IMR-90 (cell line): ENCODE data around the gene CST7. TPM values are rescaled to one million over a fixed set of nuclear protein-coding genes. Genes with fewer than 3 reads are reported as not detected.

Experiments
- ATAC-seq: fragments of 200-7000 bp; cut with Tn5 transposase; 2 replicates; pipeline ENCODE4 v1.9.1; 2020; ENCODE audit warnings: low read depth, mild to moderate bottlenecking, moderate library complexity
- BruUV-seq: library from RNA; stranded (reverse); fragments of 400-500 nt; replicated peaks from 2 replicates; lab custom pipeline; 2021; lab: Mats Ljungman, UMichigan
- CTCF ChIA-PET: fragments of 300-600 bp; formaldehyde crosslinking; extraction: SDS; loops from one replicate; lab custom pipeline; 2021; ENCODE audit warnings: antibody characterized with exemption; lab: Yijun Ruan, JAX
- POLR2A ChIA-PET: fragments of 300-600 bp; sonication (Branson Sonifier 250); formaldehyde crosslinking; loops from one replicate; lab custom pipeline; 2022; ENCODE audit warnings: antibody characterized with exemption; ENCODE audit not compliant: unreplicated experiment; lab: Charles Lee
- DNase-seq: peaks from one replicate; pipeline ENCODE4 v3.0.0; 2013
- H2AFZ ChIP-seq: replicated peaks from 2 replicates; pipeline ENCODE3; 2013; ENCODE audit warnings: low read length, mild to moderate bottlenecking; ENCODE audit not compliant: poor library complexity
- H2AK5ac ChIP-seq: 2 replicates; pipeline ENCODE4 v1.6.1; 2013; ENCODE audit warnings: low read depth, low read length, inconsistent platforms
- H2AK9ac ChIP-seq: replicated peaks from 2 replicates; pipeline ENCODE3; 2013; ENCODE audit warnings: mild to moderate bottlenecking, low read depth, low read length, moderate library complexity; ENCODE audit not compliant: poor library complexity
- H2BK120ac ChIP-seq: 2 replicates; pipeline ENCODE4 v1.6.1; 2013; ENCODE audit warnings: low read depth, low read length, inconsistent platforms
- H2BK15ac ChIP-seq: 3 replicates; pipeline ENCODE4 v1.6.1; 2013; ENCODE audit warnings: low read depth, low read length, inconsistent platforms
- H2BK20ac ChIP-seq: 2 replicates; pipeline ENCODE4 v1.6.1; 2013; ENCODE audit warnings: low read depth, mild to moderate bottlenecking, inconsistent platforms, low read length, moderate library complexity
- H2BK5ac ChIP-seq: 2 replicates; pipeline ENCODE4 v1.6.1; 2013; ENCODE audit warnings: mild to moderate bottlenecking, low read depth, low read length, inconsistent platforms; ENCODE audit not compliant: poor library complexity, severe bottlenecking
- H3K14ac ChIP-seq: replicated peaks from 2 replicates; pipeline ENCODE4 v1.6.1; 2013; ENCODE audit warnings: low read depth, low read length, inconsistent platforms
- H3K18ac ChIP-seq: 2 replicates; pipeline ENCODE4 v1.6.1; 2013; ENCODE audit warnings: low read depth, low read length, control low read depth
- H3K23ac ChIP-seq: 2 replicates; pipeline ENCODE4 v1.6.1; 2013; ENCODE audit warnings: low read depth, low read length, inconsistent platforms
- H3K27ac ChIP-seq: 2 replicates; pipeline ENCODE4 v1.5.1; 2013; ENCODE audit warnings: mild to moderate bottlenecking, control low read depth, low read length; ENCODE audit not compliant: insufficient read depth
- H3K27me3 ChIP-seq: 2 replicates; pipeline ENCODE4 v1.6.1; 2013; ENCODE audit warnings: low read length; ENCODE audit not compliant: control insufficient read depth, insufficient read depth
- H3K36me3 ChIP-seq: 2 replicates; pipeline ENCODE4 v1.6.1; 2013; ENCODE audit warnings: low read length, mixed read lengths; ENCODE audit not compliant: control insufficient read depth, insufficient read depth
- H3K4ac ChIP-seq: 2 replicates; pipeline ENCODE4 v1.6.1; 2013; ENCODE audit warnings: low read depth, low read length, inconsistent platforms
- H3K4me1 ChIP-seq: 2 replicates; pipeline ENCODE4 v1.6.1; 2013; ENCODE audit warnings: low read length, mixed read lengths; ENCODE audit not compliant: control insufficient read depth, insufficient read depth
- H3K4me2 ChIP-seq: 2 replicates; pipeline ENCODE4 v1.6.1; 2013; ENCODE audit warnings: low read depth, mild to moderate bottlenecking, control low read depth, low read length, moderate library complexity
- H3K4me3 ChIP-seq: 2 replicates; pipeline ENCODE4 v1.5.1; 2013; ENCODE audit warnings: low read depth, mild to moderate bottlenecking, control low read depth, low read length, moderate library complexity; ENCODE audit not compliant: insufficient read depth
- H3K56ac ChIP-seq: 2 replicates; pipeline ENCODE4 v1.6.1; 2013; ENCODE audit warnings: low read length, inconsistent platforms; ENCODE audit not compliant: insufficient read depth; ENCODE audit errors: extremely low read depth
- H3K79me1 ChIP-seq, 2 experiments: 2 replicates each; pipeline ENCODE4 v1.6.1; 2013; ENCODE audit warnings: low read length in 2 of 2, inconsistent platforms in 1 of 2, low read depth in 1 of 2
- H3K9ac ChIP-seq: 2 replicates; pipeline ENCODE4 v1.6.1; 2013; ENCODE audit warnings: low read depth, low read length, control low read depth
- H3K9me1 ChIP-seq: 2 replicates; pipeline ENCODE4 v1.6.1; 2013; ENCODE audit warnings: low read length, inconsistent platforms; ENCODE audit not compliant: insufficient read depth
- H3K9me3 ChIP-seq: 2 replicates; pipeline ENCODE4 v1.6.1; 2013; ENCODE audit warnings: low read length; ENCODE audit not compliant: control insufficient read depth, insufficient read depth
- H4K20me1 ChIP-seq: 2 replicates; pipeline ENCODE4 v1.6.1; 2013; ENCODE audit warnings: low read length, inconsistent platforms; ENCODE audit not compliant: insufficient read depth
- H4K5ac ChIP-seq: 2 replicates; pipeline ENCODE4 v1.6.1; 2013; ENCODE audit warnings: mild to moderate bottlenecking, low read depth, low read length, control low read depth
- H4K8ac ChIP-seq, 2 experiments: 2 replicates each; pipeline ENCODE4 v1.6.1; 2013; ENCODE audit warnings: low read depth in 2 of 2, low read length in 2 of 2, control low read depth in 1 of 2, inconsistent platforms in 1 of 2
- H4K91ac ChIP-seq: 2 replicates; pipeline ENCODE4 v1.6.1; 2013; ENCODE audit warnings: low read depth, low read length, inconsistent platforms; ENCODE audit not compliant: insufficient read depth
- BHLHE40 ChIP-seq: fragments of 150-350 bp; IDR thresholded peaks from 2 replicates; pipeline ENCODE4 v1.6.1; 2016; ENCODE audit warnings: mild to moderate bottlenecking, low read depth, low read length
- CHD1 ChIP-seq: IDR thresholded peaks from 2 replicates; pipeline ENCODE4 v1.6.1; 2012; ENCODE audit warnings: low read depth, low read length, improper control_type of control experiment
- MAZ ChIP-seq: IDR thresholded peaks from 2 replicates; pipeline ENCODE4 v1.6.1; 2012; ENCODE audit warnings: low read depth, mild to moderate bottlenecking, low read length, improper control_type of control experiment, moderate library complexity, borderline replicate concordance
- MXI1 ChIP-seq: IDR thresholded peaks from 2 replicates; pipeline ENCODE4 v1.6.1; 2012; ENCODE audit warnings: low read depth, mild to moderate bottlenecking, low read length, moderate library complexity, borderline replicate concordance
- POLR2A ChIP-seq: IDR thresholded peaks from 2 replicates; pipeline ENCODE4 v1.6.1; 2012; ENCODE audit warnings: mild to moderate bottlenecking, low read depth, low read length
- RCOR1 ChIP-seq: IDR thresholded peaks from 2 replicates; pipeline ENCODE4 v1.6.1; 2012; ENCODE audit warnings: mild to moderate bottlenecking, low read length, improper control_type of control experiment; ENCODE audit not compliant: insufficient replicate concordance
- WGBS, 2 experiments: methylation state at CpG; one replicate each; pipeline versions ENCODE4 v1.1.5 to v1.1.7; 2013; ENCODE audit warnings: missing lambda C conversion rate in 2 of 2; ENCODE audit not compliant: insufficient read length in 1 of 2; ENCODE audit errors: extremely low coverage in 2 of 2; 5-methylcytosine and 5-hydroxymethylcytosine counted together
- dilution Hi-C: fragments of 300-500 bp; cut with HindIII; formaldehyde crosslinking; loops from one replicate; pipeline ENCODE4 v1.14.3; 2018; ENCODE audit warnings: low sequenced_read_pairs; ENCODE audit not compliant: unreplicated experiment
- in situ Hi-C: fragments of 300-500 bp; cut with MboI; formaldehyde crosslinking; loops from 3 replicates; pipeline ENCODE4 v1.14.3; 2019; ENCODE audit warnings: low sequenced_read_pairs, inconsistent platforms, mixed read lengths
- intact Hi-C: fragments of 100-400 bp; cut with micrococcal nuclease; formaldehyde crosslinking; loops from 2 replicates; pipeline ENCODE4 v1.10.0; 2022
- polyA plus RNA-seq, 3 experiments: library from polyadenylated mRNA; depleted of rRNA; stranded (reverse); fragments of >200 nt; gene quantifications; 2 replicates each; pipeline ENCODE4 v1.2.3, GENCODE V29; 2012; ENCODE audit warnings: low replicate concordance in 1 of 3
- total RNA-seq: library from RNA; depleted of rRNA; stranded (reverse); fragments of >200 nt; gene quantifications from 2 replicates; pipeline ENCODE4 v1.2.3, GENCODE V29; 2012
- TF ChIP-seq, protein P1 (sequence below): fragments of 150-350 bp; IDR thresholded peaks from 2 replicates; pipeline ENCODE4 v1.6.1; 2016; ENCODE audit warnings: low read depth, mild to moderate bottlenecking, low read length, moderate library complexity, borderline replicate concordance
- TF ChIP-seq, protein P2 (sequence below): fragments of 150-350 bp; IDR thresholded peaks from 2 replicates; pipeline ENCODE4 v1.6.1; 2017; ENCODE audit warnings: mild to moderate bottlenecking, antibody characterized with exemption, low read length, low read depth

Gene CST7
- total and polyA plus RNA-seq, 2 of the 4 experiments (the other 2 are of a cell fraction): not detected

DNA sequence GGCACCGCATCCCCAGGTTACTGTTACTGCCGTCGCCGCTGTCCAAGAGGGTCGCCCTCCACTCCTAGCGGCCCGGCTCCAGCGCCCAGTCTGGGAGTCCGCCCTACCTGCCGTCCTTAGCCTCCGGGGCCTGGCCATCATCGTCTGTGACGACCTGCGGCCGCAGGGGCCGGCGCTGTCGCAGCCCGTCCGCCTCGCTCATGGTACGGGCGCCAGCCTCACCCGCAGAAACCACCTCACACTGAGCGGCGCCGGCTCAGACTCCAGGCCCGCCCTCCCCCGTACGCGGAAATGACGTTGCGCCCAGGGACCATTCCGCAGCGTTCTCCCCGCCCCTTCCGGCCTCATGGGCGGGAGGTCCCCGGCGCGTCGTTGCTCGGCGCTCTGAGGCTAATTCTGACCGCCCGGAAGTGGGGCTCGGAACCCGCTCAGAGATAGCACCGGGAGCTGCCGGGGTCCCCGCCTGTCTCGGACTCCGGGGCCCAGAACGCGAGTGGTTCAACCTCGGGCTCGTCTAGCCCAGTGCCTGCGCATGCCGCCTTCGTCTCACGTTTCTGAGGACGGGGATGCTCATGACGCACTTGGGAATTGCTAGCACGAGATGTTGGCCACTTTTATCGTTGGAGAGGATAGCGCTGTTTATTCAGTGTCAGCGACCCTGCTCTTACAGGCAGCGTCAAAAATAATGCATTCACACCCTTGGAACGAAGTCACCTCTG is 43.6 kb downstream of the CST7 start, which contains the start of gene APMAP:
Gene APMAP (minus strand): TSS at position 265 of the 719 bp plus-strand sequence. CDS start 63 bp downstream, at position 202.
- in situ Hi-C loops: loop anchor here (5.0 to 25.0 kb wide), 6 partner anchors 205 to 870 kb away; partner anchors contain the start of genes ENTPD6, NINL and ZNF337
- CTCF ChIA-PET: interaction anchor here (0.7 to 3.8 kb wide), 3 partner anchors 72 to 435 kb away, joined by 3 to 28 read pairs (median 3); no protein-coding TSS in a partner anchor
- 1% methylated on average over 34 of the region's 69 CpGs; no CpG with 5 or more reads in 1 of the 2 experiments for WGBS, 2 experiments

More for the DNA sequence above, 43.6 kb downstream of the CST7 start, which contains the start of gene APMAP:
- H3K4me2 ChIP-seq: peak within 1 kb of the TSS; percentile 96
- no TSS peak for BruUV-seq
- H3K27ac ChIP-seq: peak within 1 kb of the TSS; percentile 87
- H2BK20ac ChIP-seq: peak within 1 kb of the TSS; percentile 30; the same call in 1 of the 2 replicates
- H3K9me1 ChIP-seq: peaks cover 6% of the 10 kb centered on the region; the same call in 1 of the 2 replicates
- no peaks in the 10 kb centered on the region for H3K9me3 ChIP-seq
- H3K14ac ChIP-seq: peak within 1 kb of the TSS; percentile 99
- no peaks in the 10 kb centered on the region for H3K36me3 ChIP-seq
- H3K4ac ChIP-seq: peak within 1 kb of the TSS; percentile 98
- H3K79me1 ChIP-seq: peaks cover 23 to 35% of the 10 kb centered on the region in 2 experiments
- H3K18ac ChIP-seq: peak within 1 kb of the TSS; percentile 56
- POLR2A ChIA-PET: no interaction called here
- TF ChIP-seq, protein P1, sequence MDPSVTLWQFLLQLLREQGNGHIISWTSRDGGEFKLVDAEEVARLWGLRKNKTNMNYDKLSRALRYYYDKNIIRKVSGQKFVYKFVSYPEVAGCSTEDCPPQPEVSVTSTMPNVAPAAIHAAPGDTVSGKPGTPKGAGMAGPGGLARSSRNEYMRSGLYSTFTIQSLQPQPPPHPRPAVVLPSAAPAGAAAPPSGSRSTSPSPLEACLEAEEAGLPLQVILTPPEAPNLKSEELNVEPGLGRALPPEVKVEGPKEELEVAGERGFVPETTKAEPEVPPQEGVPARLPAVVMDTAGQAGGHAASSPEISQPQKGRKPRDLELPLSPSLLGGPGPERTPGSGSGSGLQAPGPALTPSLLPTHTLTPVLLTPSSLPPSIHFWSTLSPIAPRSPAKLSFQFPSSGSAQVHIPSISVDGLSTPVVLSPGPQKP: no peak
- TF ChIP-seq, protein P2, sequence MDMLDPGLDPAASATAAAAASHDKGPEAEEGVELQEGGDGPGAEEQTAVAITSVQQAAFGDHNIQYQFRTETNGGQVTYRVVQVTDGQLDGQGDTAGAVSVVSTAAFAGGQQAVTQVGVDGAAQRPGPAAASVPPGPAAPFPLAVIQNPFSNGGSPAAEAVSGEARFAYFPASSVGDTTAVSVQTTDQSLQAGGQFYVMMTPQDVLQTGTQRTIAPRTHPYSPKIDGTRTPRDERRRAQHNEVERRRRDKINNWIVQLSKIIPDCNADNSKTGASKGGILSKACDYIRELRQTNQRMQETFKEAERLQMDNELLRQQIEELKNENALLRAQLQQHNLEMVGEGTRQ: peak; percentile 51; the same call in 1 of the 2 replicates
- TF ChIP-seq CHD1: peak; percentile 80; the same call in 1 of the 2 replicates
- peak; percentile 95 for TF ChIP-seq BHLHE40
- TF ChIP-seq MXI1: peak; percentile 21; the same call in 1 of the 2 replicates
- peak; percentile 64; the same call in 1 of the 2 replicates for TF ChIP-seq MAZ
- no peak for TF ChIP-seq RCOR1
- peak; percentile 96 for TF ChIP-seq POLR2A
- no peaks in the 10 kb centered on the region for H3K4me1 ChIP-seq
- intact Hi-C loops: no loop called here
- no peaks in the 10 kb centered on the region for H4K20me1 ChIP-seq
- peaks cover 13% of the 10 kb centered on the region for H3K27me3 ChIP-seq
- H3K4me3 ChIP-seq: peak within 1 kb of the TSS; percentile 83
- peak within 1 kb of the TSS; percentile 99 for H2AFZ ChIP-seq
- peak within 1 kb of the TSS; percentile 99 for H3K23ac ChIP-seq
- ATAC-seq (peak; percentile 92), DNase-seq (peak; percentile 88)
- H3K9ac ChIP-seq: peak within 1 kb of the TSS; percentile 89
- peak within 1 kb of the TSS; percentile 16; the same call in 1 of the 3 replicates for H2BK15ac ChIP-seq
- H4K91ac ChIP-seq: peak within 1 kb of the TSS; percentile 97
- peak within 1 kb of the TSS; percentile 94 for H2AK9ac ChIP-seq
- peak within 1 kb of the TSS; percentile 87 to 100 for H4K8ac ChIP-seq
- peak within 1 kb of the TSS; percentile 37 for H2AK5ac ChIP-seq
- H2BK120ac ChIP-seq: peak within 1 kb of the TSS; percentile 61
- H3K56ac ChIP-seq: peak within 1 kb of the TSS; percentile 89
- dilution Hi-C loops: no loop called here
- H2BK5ac ChIP-seq: peak within 1 kb of the TSS; percentile 84
- H4K5ac ChIP-seq: peak within 1 kb of the TSS; percentile 95
